ENCODE measurements around the gene ELOB.

ELOB gene

GRCh38 chr16:2777231-2777902 lies at the start of gene ELOB:
Gene ELOB, minus strand, starts transcription at chr16:2777280. Its CDS starts 41 bp downstream, at chr16:2777239.
- DNase-seq: peak; percentile 81

GRCh38 chr16:2825906-2826305 lies 48.8 kb upstream of the ELOB start:
- DNase-seq: no peak

- no peak for DNase-seq
Measured at GRCh38 chr16:2825049-2825742, 48.1 kb upstream of the ELOB start.

GRCh38 chr16:2824626-2825025 lies 47.5 kb upstream of the ELOB start:
- no peak for DNase-seq

GRCh38 chr16:2822496-2822895 lies 45.4 kb upstream of the ELOB start:
- DNase-seq: no peak

- no peak for DNase-seq
Measured at GRCh38 chr16:2822158-2822495, 45.0 kb upstream of the ELOB start.

- no peak for DNase-seq
Measured at GRCh38 chr16:2821487-2822157, 44.5 kb upstream of the ELOB start.

GRCh38 chr16:2820836-2821486 lies 43.9 kb upstream of the ELOB start:
- no peak for DNase-seq

- DNase-seq: no peak
Measured at GRCh38 chr16:2819939-2820835, 43.1 kb upstream of the ELOB start.

GRCh38 chr16:2819179-2819938 lies 42.3 kb upstream of the ELOB start:
- DNase-seq: no peak

GRCh38 chr16:2818272-2818876 lies 41.3 kb upstream of the ELOB start:
- no peak for DNase-seq

- DNase-seq: no peak
Measured at GRCh38 chr16:2817340-2818271, 40.5 kb upstream of the ELOB start.

GRCh38 chr16:2816751-2817339 lies 39.8 kb upstream of the ELOB start, which contains the start of gene PRSS21:
Gene PRSS21, plus strand, starts transcription at chr16:2817237. Its CDS starts 32 bp downstream, at chr16:2817269.
- DNase-seq: no peak

GRCh38 chr16:2815299-2815771 lies 38.3 kb upstream of the ELOB start:
- DNase-seq: no peak

- no peak for DNase-seq
Measured at GRCh38 chr16:2814551-2815298, 37.6 kb upstream of the ELOB start.

- DNase-seq: no peak
Measured at GRCh38 chr16:2813771-2814221, 36.7 kb upstream of the ELOB start.

GRCh38 chr16:2811703-2812471 lies 34.8 kb upstream of the ELOB start:
- DNase-seq: no peak

GRCh38 chr16:2810651-2811050 lies 33.6 kb upstream of the ELOB start:
- no peak for DNase-seq
